ENCODE measurements around the gene VPS37D. TPM values are rescaled to one million over a fixed set of nuclear protein-coding genes. Genes with fewer than 3 reads are reported as not detected.

The VPS37D gene
- total RNA-seq, 2 donors from 2014 or later, result 6.1 to 9.1 TPM

DNA sequence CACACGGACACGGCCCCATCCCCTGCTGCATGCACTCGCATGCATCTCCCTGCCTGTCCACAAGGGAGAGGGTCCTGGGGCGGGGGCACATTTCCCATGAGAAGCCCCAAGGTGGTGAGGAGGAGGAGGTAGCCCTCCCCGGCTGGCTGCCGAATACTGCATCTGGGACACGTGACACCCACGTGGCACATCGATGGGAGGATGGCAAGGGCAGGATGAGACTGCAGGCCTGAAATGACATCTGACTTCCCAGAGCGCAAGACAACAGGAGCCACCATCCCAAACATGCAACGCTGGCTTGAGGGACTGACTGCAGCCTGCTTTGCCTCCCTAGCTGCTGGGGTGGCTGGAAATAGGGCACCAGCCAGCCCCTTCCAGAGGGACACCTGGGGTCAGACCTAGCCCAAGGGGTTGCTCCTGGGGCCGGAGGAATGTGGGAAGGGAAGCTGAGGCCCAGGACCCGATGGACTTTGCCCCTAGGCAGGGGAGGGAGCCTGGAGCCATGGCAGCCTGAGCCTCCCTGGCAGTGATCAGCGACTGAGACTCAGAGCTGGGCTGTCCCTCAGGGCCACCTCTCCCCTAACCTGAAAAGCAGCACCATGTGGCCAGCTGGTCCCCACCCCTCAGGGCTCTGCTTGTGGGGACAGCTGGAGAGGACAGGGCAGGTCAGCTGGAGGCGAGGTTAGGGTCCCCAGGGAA lies 31.9 kb downstream of the VPS37D start:
- peaks cover 6% of the 10 kb centered on the region for H3K4me1 Mint-ChIP-seq
- whole genome bisulfite sequencing, 2 experiments (ENCODE audit: insufficient coverage in 1 of 2, insufficient read length in 1 of 2), result 93 to 95% methylated on average over 10 to 15 of the region's 15 CpGs
- Histone ChIP-seq H3K27me3 (ENCODE audit: control insufficient read depth, insufficient read depth, low read length, poor library complexity, severe bottlenecking) (no peaks in the 10 kb centered on the region), H3K27ac (ENCODE audit: low read depth, low read length) (no peak overlapping the region), H3K36me3 (ENCODE audit: control insufficient read depth, insufficient read depth, low read length) (peaks cover 54% of the 10 kb centered on the region), H3K9ac (ENCODE audit: extremely low read depth, low read length, poor library complexity, severe bottlenecking) (no peak overlapping the region), H3K9me3 (ENCODE audit: control insufficient read depth, low read length) (no peaks in the 10 kb centered on the region), H3K4me1 (ENCODE audit: control insufficient read depth, insufficient read depth, low read length) (no peaks in the 10 kb centered on the region), H3K4me3 (ENCODE audit: low read length) (no peak overlapping the region)
- H3K4me3 Mint-ChIP-seq, result no peak overlapping the region
- H3K27ac Mint-ChIP-seq, result peak overlapping the region; percentile 21
- TF ChIP-seq CTCF (conservative IDR thresholded peaks at IDR 0.05), result peak; percentile 29
- H3K27me3 Mint-ChIP-seq (ENCODE audit: insufficient read depth), result no peaks in the 10 kb centered on the region
- peaks cover 59% of the 10 kb centered on the region for H3K36me3 Mint-ChIP-seq (ENCODE audit: low read depth)
- no peak for DNase-seq
- no peaks in the 10 kb centered on the region for H3K9me3 Mint-ChIP-seq

DNA sequence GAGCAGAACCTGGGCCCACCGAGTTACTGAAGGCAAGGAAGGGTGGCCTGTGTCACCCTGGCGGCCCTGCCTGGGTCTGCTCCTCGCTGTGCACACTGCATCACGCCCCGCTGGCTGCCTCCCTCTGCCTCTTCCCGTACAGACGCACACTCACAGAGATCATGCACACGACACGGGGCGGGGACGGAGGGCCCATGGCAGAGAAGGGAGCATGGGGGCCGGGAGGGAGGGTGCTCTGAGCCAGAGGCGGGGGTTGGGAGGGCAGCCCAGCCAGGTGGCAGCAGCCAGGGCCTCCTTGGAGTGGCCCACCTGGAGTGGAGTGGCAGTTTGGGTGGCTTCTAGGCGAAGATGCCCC lies 32.4 kb downstream of the VPS37D start:
- no peak overlapping the region for H3K4me3 ChIP-seq (ENCODE audit: low read length)
- 88 to 96% methylated on average over 9 to 14 of the region's 14 CpGs for WGBS, 2 experiments (ENCODE audit: insufficient coverage in 1 of 2, insufficient read length in 1 of 2)
- Mint-ChIP-seq H3K4me1 (peaks cover 6% of the 10 kb centered on the region), H3K36me3 (ENCODE audit: low read depth) (peaks cover 54% of the 10 kb centered on the region), H3K27ac (no peak overlapping the region), H3K9me3 (no peaks in the 10 kb centered on the region), H3K4me3 (no peak overlapping the region), H3K27me3 (ENCODE audit: insufficient read depth) (no peaks in the 10 kb centered on the region)
- no peak for TF ChIP-seq CTCF (conservative IDR thresholded peaks at IDR 0.05)
- H3K27ac ChIP-seq (ENCODE audit: low read depth, low read length), result no peak overlapping the region
- H3K9me3 ChIP-seq (ENCODE audit: control insufficient read depth, low read length), result no peaks in the 10 kb centered on the region
- H3K9ac ChIP-seq (ENCODE audit: extremely low read depth, low read length, poor library complexity, severe bottlenecking), result no peak overlapping the region
- no peak for DNase-seq
- H3K4me1 ChIP-seq (ENCODE audit: control insufficient read depth, insufficient read depth, low read length), result no peaks in the 10 kb centered on the region
- no peaks in the 10 kb centered on the region for H3K27me3 ChIP-seq (ENCODE audit: control insufficient read depth, insufficient read depth, low read length, poor library complexity, severe bottlenecking)
- peaks cover 54% of the 10 kb centered on the region for H3K36me3 ChIP-seq (ENCODE audit: control insufficient read depth, insufficient read depth, low read length)

DNA sequence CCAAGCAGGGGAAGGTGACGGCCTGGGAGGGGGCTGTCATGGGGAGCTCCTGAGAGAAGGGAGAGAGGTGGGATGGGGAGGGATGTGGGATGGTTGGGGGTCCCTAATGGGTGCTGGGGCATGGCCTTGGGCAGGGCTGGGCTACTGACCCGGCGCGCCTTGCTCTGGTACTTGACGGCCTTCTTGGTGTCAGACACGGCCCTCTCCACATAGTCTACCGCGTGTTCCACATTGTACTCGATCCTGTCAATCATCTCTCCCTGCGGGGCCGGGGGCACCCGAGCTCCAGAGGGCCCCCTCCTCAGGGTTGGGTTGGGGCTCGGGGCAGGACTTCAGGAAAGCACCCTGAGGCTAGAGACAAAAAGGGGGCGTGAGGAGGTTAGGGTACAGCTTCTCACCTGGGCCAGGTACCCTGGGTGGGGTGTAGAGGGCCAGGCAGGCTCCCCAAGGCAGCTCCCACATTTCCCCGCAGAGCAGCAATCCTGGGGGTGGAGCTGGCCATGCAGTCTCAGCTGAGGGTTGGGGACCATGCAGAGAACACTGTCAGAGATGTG lies 33.0 kb downstream of the VPS37D start:
- 81 to 95% methylated on average over 10 to 15 of the region's 15 CpGs for WGBS, 2 experiments (ENCODE audit: insufficient coverage in 1 of 2, insufficient read length in 1 of 2)
- peaks cover 6% of the 10 kb centered on the region for H3K4me1 Mint-ChIP-seq

More for the DNA sequence above, 33.0 kb downstream of the VPS37D start:
- H3K27ac ChIP-seq (ENCODE audit: low read depth, low read length), result no peak overlapping the region
- H3K4me1 ChIP-seq (ENCODE audit: control insufficient read depth, insufficient read depth, low read length), result no peaks in the 10 kb centered on the region
- no peaks in the 10 kb centered on the region for H3K27me3 ChIP-seq (ENCODE audit: control insufficient read depth, insufficient read depth, low read length, poor library complexity, severe bottlenecking)
- no peaks in the 10 kb centered on the region for H3K27me3 Mint-ChIP-seq (ENCODE audit: insufficient read depth)
- no peak overlapping the region for H3K4me3 Mint-ChIP-seq
- no peak for DNase-seq
- H3K36me3 Mint-ChIP-seq (ENCODE audit: low read depth), result peaks cover 51% of the 10 kb centered on the region
- no peaks in the 10 kb centered on the region for H3K9me3 ChIP-seq (ENCODE audit: control insufficient read depth, low read length)
- no peaks in the 10 kb centered on the region for H3K9me3 Mint-ChIP-seq
- no peak overlapping the region for H3K27ac Mint-ChIP-seq
- no peak overlapping the region for H3K4me3 ChIP-seq (ENCODE audit: low read length)
- peaks cover 51% of the 10 kb centered on the region for H3K36me3 ChIP-seq (ENCODE audit: control insufficient read depth, insufficient read depth, low read length)
- no peak overlapping the region for H3K9ac ChIP-seq (ENCODE audit: extremely low read depth, low read length, poor library complexity, severe bottlenecking)
- no peak for TF ChIP-seq CTCF (conservative IDR thresholded peaks at IDR 0.05)
